GM18519 (cell line): ENCODE measurements around the gene PCCB.
A peak's percentile ranks its signal among the peaks of the same experiment; 100 is the strongest.
"Not testable (repeated sequence)": the region's sequence is repeated elsewhere in the genome, so short reads cannot be mapped to it uniquely, and the experiment has no call there.

Experiments
- ATAC-seq: cut with Tn5 transposase; IDR thresholded peaks from one replicate; pipeline ENCODE4 v1.9.1; 2021; ENCODE audit warnings: mild to moderate bottlenecking, moderate library complexity; ENCODE audit not compliant: unreplicated experiment, low FRiP score

Gene PCCB

DNA sequence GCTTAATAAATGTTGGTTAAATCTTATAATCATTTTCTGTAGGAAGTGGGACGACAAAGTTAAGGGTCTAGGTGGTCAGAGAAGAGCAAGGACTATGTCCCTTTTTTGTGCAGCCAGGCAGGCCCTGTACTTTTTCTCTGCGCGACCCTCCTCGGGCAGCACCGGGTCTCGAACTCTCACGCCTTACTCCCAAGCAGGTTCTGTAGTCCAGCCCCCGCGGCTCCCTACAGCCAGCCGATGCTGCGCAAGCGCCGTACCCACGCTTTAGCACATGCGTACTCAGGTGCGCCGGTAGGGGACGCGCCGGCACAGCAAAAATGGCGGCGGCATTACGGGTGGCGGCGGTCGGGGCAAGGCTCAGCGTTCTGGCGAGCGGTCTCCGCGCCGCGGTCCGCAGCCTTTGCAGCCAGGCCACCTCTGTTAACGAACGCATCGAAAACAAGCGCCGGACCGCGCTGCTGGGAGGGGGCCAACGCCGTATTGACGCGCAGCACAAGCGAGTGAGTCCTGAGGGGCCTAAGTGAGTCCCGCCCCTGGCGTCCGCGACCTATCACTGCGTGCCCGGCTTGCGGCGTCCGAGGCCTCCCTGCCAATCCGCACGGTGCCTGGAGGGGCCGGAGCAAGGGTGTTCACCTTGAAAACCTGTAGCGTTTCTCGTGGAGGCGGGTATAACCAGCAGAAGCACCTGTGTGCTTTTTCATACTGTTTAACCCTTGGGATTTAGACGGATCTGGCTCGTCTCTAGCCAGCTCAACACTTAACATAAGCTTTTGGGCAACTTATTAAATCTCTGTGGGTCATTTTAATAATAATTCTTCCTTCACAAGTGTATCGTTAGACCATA is at the start of gene PCCB:
PCCB (plus strand) TSS at position 282 of the 844 bp plus-strand sequence; CDS start at position 318, 36 bp downstream.
- peak; percentile 95 for ATAC-seq

DNA sequence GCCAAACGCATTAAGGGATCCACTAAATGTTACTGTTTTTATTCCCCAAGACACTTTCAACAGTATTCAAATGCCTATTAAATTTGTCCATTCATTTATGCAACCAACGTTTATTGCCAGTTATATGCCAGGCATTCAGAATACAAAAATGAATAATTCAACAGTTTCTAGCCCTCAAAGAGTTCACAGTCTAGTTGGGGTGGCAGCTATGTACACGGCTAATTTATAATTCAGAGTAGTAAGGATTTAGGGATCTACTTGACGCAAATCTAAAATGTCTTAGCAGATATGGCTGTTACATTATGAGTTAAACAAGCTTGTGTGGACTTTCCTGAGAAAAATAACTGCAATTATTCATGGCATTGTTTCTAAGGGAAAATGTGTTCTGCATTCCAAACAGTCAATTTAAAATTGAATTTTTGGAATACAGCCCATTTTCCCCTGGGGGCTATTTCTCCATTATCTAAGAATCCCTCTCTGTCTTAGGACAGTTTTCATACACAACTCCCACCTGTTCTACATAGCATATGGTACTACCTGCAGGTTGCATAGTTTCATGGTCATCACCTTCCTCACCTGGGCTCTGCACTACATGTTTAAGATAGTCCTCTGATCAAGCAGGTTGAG is 42.5 kb upstream of the PCCB start:
- ATAC-seq, result no peak

DNA sequence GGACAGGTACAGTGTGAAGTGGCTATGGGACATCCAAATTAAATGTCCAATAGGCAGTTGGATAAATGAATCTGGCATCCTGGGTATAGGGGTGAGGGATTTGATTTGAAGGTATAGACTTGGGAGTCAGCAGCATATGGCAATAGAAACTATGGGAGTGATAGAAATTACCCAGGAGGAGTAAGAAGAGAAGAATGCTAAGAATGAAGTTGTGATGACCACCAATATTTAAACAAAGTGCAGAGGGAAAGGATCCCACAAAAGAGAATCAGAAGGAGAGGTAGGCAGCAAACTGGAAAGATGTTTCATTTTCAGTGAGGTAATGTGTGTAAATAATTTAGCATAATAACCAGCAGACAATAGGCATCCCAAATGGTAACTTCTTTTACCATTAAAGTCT is 40.2 kb upstream of the PCCB start:
- ATAC-seq, result no peak

DNA sequence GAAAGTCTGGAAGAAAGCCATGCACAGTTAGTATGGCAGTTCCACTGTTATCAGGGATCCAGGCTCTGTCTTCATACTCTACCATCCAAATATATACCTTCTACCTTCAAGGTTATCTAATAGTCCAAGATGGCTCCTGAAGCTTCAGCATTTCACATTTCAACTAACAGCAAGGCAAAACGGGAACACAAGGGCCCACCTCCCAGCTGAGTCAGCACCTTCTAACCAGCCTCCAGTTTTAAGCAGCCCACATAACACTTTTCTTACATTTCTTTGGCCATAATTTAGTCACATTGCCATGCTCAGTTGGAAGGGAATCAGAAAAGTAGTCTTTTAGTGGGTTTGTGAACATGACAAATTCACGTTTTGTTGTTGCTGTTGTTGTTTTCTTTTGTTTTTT is 38.6 kb upstream of the PCCB start:
- no peak for ATAC-seq

DNA sequence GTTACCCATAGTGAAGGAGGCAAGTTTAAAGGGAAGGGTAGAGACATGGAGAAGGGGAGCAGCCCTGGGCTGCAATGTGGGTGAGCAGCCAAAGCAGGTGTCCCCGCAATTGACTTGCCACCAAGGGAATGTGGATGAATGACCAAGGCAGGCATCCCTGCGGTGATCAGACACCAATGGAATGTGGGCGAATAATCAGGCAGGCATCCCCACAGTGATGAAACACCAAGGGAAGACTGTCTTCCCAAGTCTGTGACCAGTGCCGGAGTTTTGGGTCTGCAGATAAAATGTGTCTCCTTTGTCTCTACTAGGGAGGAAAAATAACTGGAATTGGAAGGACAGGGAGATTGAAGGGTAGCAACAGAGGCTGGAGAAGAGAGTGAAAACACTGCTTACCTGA is 27.4 kb upstream of the PCCB start:
- not testable (repeated sequence) for ATAC-seq

DNA sequence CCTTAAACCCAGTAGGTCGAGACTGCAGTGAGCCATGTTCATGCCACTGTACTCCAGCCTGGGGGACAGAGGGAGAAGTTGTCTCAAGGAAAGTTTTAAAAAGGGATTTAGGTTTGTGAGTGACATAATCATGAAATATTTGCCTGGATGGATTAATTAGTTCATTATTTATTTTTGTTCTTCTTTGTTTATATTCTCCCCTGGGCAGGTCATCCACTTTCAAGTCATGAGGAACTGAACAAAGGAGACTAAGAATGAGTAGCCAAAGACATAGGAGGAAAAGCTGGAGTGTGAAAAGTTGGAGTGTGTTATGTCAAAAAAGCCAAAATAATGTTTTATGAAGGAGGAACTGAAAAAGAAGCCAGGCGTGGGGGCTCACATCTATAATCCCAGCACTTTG is 17.7 kb upstream of the PCCB start:
- no peak for ATAC-seq

DNA sequence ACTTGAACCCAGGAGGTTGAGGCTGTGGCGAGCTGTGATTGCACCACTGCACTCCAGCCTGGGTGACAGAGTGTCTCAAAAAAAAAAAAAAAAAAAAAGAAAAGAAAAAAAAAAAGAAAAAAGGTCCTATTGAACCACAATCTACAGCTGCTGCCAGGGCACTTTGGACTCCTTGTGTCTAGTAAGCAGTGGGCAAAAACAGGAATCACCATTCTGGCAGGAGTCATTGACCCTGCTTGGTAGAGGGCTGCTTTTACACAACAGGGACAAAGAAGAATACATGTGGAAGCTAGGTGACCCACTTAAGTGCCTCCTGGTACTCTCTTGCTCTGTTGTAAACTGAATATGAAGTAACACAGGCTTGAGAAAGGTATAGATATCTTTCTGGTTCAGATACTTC is 14.6 kb upstream of the PCCB start:
- no peak for ATAC-seq

DNA sequence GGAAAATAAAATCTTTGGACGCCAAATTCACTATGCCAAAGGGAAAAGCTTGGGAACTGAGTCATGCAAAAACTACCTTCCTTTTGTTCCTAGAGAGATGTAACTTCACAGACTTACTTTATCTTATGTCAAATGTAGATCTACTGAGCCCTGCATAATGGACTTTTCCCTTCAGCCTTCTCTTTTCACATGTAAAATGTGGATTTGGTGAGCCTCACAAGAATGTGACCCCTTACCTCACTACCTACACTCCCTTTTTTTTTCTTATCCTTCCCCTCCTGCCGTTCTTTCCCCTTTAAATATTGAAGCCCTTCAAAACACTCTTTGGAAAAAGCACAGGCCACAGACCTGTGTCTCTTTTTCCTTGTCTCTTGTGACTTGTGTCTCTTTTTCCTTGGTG is 14.0 kb upstream of the PCCB start:
- no peak for ATAC-seq

DNA sequence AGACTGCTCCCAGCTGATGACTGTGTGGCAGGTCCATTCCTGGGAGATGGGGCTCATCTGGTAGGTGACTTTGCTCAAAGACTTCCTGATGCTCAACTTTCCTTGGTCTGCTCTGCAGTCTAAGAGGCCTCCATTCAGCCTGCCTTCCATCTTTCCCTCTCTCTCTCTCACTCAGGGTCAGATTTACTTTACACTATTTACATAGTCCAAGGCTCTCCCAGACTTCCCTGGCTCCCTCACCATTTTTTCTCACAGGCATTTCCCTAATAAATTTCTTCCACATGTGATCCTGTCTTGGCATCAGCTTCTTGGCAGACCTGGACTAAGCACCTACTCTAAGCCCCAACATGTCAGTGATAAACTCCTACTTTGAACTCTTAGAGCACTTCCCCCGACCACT is 13.0 kb upstream of the PCCB start:
- ATAC-seq, result no peak

DNA sequence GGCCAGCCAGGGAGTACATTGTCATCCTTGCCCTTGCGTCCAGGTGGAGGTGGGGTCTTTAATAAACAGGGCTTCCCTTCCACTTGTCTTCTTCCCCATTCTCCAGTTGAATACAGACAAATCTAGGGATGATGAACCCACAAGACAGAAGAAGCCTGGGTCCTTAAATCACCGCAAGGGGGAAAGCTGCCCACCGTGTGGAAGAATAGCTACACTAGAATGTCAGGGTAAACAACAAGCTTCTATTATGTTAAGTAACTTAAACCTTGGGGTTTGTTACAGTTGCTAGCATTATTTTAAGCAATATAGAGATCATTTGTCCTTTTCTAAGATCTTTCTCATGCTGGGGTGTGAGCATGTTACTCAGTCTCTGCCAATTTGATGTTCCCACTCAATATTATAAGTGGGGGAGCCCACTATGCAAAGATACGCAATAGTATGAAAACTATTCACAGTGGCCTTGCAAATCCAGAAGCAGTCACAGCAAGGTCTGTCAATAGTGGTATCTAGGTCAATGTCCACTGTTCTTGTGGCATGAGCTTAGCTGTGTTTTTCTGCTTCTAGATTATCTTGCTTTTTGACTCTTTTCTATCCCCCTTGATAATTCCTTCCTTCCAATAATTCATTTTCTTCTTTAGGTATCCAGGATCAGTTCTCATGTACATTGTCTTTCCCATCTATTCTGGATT is 12.0 kb upstream of the PCCB start:
- no peak for ATAC-seq

DNA sequence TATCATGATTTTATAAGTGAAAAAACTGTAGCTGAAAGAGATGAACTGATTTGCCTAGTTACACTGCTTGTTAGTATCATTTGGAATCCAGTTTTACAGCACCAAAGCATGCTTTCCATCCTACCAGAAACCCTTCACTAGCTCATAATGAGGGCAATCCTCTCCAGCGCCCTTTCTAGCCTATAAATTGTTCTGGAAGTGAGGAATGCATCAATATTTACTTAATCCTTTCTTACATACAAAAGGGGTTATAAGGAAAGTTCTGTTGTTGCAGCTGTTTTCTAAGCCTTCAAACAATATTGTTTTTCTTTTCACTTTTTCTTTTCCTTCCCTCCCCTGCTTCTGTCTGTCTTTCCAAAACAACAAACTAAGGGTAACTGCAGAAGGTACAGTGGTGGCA is 11.0 kb upstream of the PCCB start:
- ATAC-seq, result no peak

DNA sequence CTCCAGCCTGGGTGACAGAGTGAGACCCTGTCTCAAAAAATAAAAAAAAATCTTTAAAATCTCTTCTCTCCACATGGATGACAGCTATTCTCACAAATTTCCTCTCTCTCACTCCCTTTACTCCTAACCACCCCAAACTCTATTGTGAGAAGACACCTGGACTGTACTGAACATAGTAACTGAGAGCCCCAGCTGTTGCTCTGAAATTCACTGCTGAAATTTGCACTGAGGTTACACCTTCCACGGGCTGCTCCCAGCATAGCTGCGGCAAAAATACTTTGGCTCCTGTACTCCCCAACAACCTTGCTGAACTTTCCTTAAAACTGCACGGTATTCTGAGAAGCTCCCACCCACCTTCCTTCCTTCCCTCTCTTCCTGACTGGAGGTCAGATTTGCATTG is 4.4 kb upstream of the PCCB start:
- ATAC-seq, result no peak

DNA sequence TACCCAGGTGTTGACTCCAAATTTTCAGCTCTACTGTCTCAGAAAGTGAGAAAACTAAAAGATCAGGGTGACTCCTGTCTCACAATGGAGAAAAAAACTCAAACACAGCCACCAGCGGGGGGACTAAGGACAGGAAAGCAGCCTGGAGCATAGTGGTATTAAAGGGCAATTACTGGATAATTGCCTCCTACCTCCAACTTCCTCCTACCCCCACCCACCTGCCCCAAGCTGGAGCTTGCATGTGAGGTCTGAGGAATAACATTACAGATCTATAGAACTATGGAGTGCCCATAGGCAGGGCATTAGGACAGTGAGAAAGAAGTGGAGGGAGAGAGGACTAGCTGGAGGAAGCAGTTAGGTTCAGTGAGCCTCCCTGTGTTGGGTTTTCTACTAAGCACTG is 2.7 kb upstream of the PCCB start:
- ATAC-seq, result no peak

DNA sequence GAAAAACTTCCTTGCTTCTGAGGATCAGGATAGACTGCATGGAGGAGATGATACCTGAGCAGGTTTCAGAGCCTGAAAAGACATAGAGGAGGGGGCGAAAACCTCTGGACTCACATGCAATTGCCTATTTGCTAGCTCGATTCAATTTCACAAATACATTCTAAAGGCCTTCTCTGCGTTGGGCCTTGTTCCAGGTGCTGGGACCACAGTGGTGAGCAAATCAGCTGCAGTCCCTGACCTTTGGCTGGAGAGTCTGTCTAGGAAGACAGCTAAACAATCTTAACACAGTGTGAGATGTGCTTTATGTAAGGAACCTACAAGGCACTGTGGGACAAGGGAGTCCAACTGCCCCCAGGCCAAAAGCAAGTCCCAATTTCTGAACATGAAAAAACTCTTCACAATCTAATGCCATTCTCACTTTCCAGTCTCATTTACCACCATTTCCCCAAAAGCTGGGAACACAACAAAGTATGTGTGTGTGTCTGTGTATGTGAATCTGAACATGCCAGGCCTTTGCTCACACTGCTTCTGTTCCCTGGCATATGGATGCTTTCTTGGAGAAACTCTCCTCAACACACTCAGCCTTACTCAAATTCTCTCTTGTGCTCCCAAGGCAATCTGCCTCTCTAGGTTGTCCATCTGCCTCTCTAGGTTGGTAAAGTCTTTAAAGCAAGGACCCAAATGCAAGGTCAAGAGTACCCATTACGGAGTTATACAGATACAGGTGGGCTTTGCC is 2.1 kb upstream of the PCCB start:
- no peak for ATAC-seq

DNA sequence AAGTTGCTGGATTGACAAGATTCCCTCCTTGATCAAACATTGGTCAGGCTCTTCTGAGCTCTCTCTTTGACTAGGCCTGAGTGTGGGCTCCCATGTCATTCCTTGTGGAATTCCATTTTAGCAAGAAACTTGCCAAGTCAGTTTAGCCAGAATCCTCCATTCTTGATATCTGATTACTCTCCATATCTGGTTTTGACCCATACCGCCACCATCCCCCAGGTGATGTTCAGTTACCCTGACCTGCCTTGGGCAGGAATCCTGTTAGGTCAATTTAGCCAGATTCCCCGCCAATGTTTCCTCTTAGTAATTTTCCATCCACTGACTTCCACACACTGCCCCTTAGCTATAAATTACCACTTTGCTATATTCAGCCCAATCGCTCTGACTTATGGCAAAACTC is 1.0 kb upstream of the PCCB start:
- ATAC-seq, result no peak

DNA sequence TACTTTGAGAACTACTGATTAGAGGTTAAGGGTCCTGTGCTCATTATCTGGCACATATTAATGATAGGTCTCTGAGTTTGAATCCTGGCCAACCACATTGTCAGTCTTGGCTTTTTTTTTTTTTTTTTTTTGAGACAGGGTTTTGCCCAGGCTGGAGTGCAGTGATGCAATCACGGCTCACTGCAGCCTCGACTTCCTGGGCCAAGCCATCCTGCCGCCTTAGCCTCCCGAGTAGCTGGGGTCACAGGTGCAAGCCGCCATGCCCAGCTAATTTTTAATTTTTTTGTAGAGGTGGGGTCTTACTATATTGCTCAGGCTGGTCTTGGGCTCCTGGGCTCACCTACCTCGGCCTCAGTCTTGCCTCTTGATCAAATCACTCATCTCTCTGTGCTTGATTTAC is 547 bp upstream of the PCCB start:
- ATAC-seq, result no peak

DNA sequence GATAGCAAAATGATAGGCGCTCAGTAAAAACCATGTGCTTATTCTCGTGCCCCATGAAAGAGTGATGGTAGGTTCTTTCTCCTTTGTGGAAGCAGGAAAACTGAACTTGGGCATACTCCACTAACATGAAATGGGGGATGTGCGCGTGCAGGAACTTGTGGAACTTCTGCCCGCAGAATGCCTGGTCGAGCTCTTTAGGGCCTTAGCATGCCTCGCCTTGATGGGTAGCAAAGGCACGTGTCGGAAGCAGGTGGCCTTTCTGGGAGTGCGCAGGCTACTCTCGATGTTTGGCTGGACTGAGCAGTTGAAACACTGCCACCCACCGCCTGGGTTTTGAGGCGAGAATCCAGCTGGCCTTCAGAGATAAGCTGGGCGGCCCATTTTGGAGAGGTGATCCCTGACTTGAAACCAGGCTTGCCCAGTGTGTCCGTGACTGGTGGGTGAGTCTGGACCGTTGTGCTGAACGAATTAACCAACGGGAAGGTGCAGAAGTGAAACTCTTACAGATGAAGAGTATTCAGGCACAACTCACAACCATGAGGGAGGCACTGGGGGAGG is 842 bp downstream of the PCCB start:
- no peak for ATAC-seq

DNA sequence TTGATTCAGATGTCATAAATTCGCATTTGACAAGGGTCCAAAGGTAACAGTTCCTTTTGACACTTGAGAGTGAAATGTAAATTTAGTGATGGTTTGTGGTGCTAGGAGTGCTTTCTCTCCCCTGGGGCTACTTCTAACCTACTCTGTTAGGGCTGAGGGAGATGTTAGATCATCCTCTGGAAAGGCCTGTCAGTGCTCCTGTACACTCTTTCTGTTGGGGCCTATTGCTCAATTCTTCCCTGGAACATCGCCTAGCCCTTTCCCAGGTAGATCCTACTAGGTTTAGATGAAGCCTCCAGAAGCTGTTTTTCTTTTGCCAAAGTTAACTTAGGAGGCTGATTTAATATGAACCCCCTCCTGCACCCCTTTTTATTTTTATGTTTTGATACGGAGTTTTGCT is 1.4 kb downstream of the PCCB start:
- ATAC-seq, result no peak

DNA sequence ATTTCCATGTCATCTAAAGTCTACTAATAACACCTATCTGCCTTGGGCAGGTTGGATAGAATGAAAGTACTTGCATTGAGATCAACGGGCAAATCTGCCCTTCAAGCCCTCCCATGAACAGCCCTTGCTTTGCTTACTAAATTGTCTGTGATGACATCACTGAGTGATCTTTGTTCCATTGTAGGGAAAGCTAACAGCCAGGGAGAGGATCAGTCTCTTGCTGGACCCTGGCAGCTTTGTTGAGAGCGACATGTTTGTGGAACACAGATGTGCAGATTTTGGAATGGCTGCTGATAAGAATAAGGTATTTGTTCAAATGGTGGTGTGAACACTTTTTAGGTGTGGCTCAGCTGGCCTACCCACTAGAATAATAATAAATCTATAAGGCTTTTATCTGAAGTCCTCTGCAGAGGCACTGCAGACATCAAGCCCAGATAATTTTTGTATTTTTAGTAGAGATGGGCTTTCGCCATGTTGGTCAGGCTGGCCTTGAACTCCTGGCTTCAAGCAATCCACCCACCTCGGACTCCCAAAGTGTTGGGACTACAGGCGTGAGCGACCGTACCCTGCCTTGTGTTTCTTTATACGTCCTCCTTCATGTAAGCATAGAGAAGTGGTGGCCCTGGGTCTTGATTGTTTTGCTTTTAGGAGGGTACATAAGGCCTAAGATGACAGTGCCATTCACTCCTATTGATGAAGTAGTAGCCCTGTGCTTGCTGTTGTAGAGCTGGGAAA is 5.7 kb downstream of the PCCB start:
- ATAC-seq, result no peak

DNA sequence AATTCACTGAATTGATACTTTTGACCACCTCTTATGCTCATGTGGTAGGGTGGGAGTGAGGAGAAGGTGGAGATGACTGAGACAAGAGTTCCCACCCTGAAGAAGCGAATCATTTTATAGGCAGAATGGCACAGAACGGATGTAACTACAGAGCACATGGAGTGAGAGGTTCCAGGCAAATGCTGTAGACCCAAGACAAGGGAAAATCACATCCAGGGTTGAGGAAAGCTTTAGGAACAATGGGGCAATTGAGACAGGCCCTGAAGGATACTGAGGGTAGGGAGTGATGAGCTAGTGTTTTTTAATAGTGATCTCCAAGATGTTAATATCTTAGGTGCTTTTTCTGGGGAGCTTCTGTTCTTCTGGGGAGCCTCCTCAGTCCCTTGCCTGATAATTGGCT is 8.1 kb downstream of the PCCB start:
- ATAC-seq, result no peak
